ENCODE data around the gene CARD11. TPM values are rescaled to one million over a fixed set of nuclear protein-coding genes. Genes with fewer than 3 reads are reported as not detected.
"Not testable (repeated sequence)": the region's sequence is repeated elsewhere in the genome, so short reads cannot be mapped to it uniquely, and the experiment has no call there.

CARD11 gene
- total and polyA plus RNA-seq, 9 donors, result 0.28 to 2.5 (median 0.80) TPM

- H3K4me3 ChIP-seq, result no peak overlapping the region
- no peaks in the 10 kb centered on the region for H3K36me3 ChIP-seq
- H3K27ac ChIP-seq, result no peak overlapping the region
- no peaks in the 10 kb centered on the region for H3K9me3 ChIP-seq
- no peaks in the 10 kb centered on the region for H3K27me3 ChIP-seq
- DNase-seq, result no peak
- TF ChIP-seq CTCF (IDR thresholded peaks at IDR 0.05), result no peak
- WGBS, 3 donors, result 55 to 60% (median 56%) methylated on average over 12 to 13 of the region's 13 CpGs
- peaks cover 4% of the 10 kb centered on the region for H3K4me1 ChIP-seq (ENCODE audit: insufficient read depth)
- intact Hi-C loops (cut with DNase I), result no loop called here
These were observed 121.9 kb downstream of the CARD11 start for GRCh38 chr7:2921653-2922347.

GRCh38 chr7:2920956-2921652 is 122.6 kb downstream of the CARD11 start:
- WGBS, 3 donors, result 19 to 46% (median 24%) methylated on average over 17 of the region's 17 CpGs
- intact Hi-C loops (cut with DNase I), result no loop called here
- Histone ChIP-seq H3K4me3 (no peak overlapping the region), H3K27ac (no peak overlapping the region), H3K4me1 (ENCODE audit: insufficient read depth) (peaks cover 4% of the 10 kb centered on the region), H3K9me3 (no peaks in the 10 kb centered on the region), H3K27me3 (no peaks in the 10 kb centered on the region), H3K36me3 (no peaks in the 10 kb centered on the region)
- no peak for TF ChIP-seq CTCF (IDR thresholded peaks at IDR 0.05)
- TF ChIP-seq EP300 (IDR thresholded peaks at IDR 0.05), result no peak
- no peak for TF ChIP-seq POLR2A (IDR thresholded peaks at IDR 0.05)
- no peak for DNase-seq

- H3K36me3 ChIP-seq; H3K27ac ChIP-seq; DNase-seq; H3K4me1 ChIP-seq (ENCODE audit: insufficient read depth); intact Hi-C loops (cut with DNase I); H3K4me3 ChIP-seq; H3K9me3 ChIP-seq; H3K27me3 ChIP-seq: not testable (repeated sequence)
- WGBS, 3 donors, result 66 to 77% (median 73%) methylated on average over 2 of the region's 2 CpGs
These were observed 123.2 kb downstream of the CARD11 start for GRCh38 chr7:2920480-2920879.

- H3K36me3 ChIP-seq, result no peaks in the 10 kb centered on the region
- DNase-seq, result no peak
- TF ChIP-seq POLR2A (IDR thresholded peaks at IDR 0.05) (no peak), CTCF (IDR thresholded peaks at IDR 0.05) (no peak), EP300 (IDR thresholded peaks at IDR 0.05) (no peak)
- no peaks in the 10 kb centered on the region for H3K9me3 ChIP-seq
- H3K4me1 ChIP-seq (ENCODE audit: insufficient read depth), result peaks cover 2% of the 10 kb centered on the region
- WGBS, 3 donors, result 86 to 98% (median 90%) methylated on average over 4 of the region's 4 CpGs
- intact Hi-C loops (cut with DNase I), result no loop called here
- H3K27me3 ChIP-seq, result no peaks in the 10 kb centered on the region
- no peak overlapping the region for H3K27ac ChIP-seq
- H3K4me3 ChIP-seq, result no peak overlapping the region
These were observed 123.6 kb downstream of the CARD11 start for GRCh38 chr7:2920041-2920440.

- Histone ChIP-seq H3K9me3 (no peaks in the 10 kb centered on the region), H3K36me3 (no peaks in the 10 kb centered on the region), H3K27ac (no peak overlapping the region), H3K4me1 (ENCODE audit: insufficient read depth) (no peaks in the 10 kb centered on the region), H3K27me3 (no peaks in the 10 kb centered on the region), H3K4me3 (no peak overlapping the region)
- WGBS, 3 donors, result 93 to 96% (median 94%) methylated on average over 19 of the region's 19 CpGs
- DNase-seq, result no peak
- TF ChIP-seq CTCF (IDR thresholded peaks at IDR 0.05) (no peak), POLR2A (IDR thresholded peaks at IDR 0.05) (no peak), EP300 (IDR thresholded peaks at IDR 0.05) (no peak)
- intact Hi-C loops (cut with DNase I), result no loop called here
These were observed 124.4 kb downstream of the CARD11 start for GRCh38 chr7:2919256-2919655.

Data from ovary (tissue), 9 donors.